ENCODE results near the gene KLF13.

GRCh38 chr15:31387479-31388118 lies 61.0 kb downstream of the KLF13 start:
- no peak for TF ChIP-seq CTCF (IDR thresholded peaks at IDR 0.05)
- no peak for TF ChIP-seq EZH2 (IDR thresholded peaks at IDR 0.05; ENCODE audit: borderline replicate concordance, insufficient read depth, low read depth, low read length, poor library complexity, severe bottlenecking)

Data from B cell (primary cell).